ENCODE data around the gene CACNA1D.

DNA sequence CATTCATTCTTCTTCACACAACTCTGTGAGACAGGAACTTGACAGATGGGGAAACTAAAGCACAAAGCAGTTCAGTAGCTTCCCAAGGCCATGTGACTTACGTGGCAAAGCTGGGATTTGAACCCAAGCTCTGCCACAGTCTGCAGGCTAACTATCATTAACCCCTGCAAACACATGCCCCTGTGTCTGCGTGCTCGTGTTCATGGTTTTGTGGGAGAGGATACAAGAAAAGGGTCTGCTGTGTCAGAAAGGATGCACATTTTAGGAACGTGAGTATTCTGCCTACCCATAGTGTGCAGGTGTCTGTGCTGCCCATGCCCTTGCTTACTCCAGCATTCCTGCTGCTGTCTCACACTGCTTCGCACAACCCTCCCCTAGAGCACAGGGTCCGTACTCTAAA, 214.8 kb downstream of the CACNA1D start:
- TF ChIP-seq, protein P1, sequence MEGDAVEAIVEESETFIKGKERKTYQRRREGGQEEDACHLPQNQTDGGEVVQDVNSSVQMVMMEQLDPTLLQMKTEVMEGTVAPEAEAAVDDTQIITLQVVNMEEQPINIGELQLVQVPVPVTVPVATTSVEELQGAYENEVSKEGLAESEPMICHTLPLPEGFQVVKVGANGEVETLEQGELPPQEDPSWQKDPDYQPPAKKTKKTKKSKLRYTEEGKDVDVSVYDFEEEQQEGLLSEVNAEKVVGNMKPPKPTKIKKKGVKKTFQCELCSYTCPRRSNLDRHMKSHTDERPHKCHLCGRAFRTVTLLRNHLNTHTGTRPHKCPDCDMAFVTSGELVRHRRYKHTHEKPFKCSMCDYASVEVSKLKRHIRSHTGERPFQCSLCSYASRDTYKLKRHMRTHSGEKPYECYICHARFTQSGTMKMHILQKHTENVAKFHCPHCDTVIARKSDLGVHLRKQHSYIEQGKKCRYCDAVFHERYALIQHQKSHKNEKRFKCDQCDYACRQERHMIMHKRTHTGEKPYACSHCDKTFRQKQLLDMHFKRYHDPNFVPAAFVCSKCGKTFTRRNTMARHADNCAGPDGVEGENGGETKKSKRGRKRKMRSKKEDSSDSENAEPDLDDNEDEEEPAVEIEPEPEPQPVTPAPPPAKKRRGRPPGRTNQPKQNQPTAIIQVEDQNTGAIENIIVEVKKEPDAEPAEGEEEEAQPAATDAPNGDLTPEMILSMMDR (conservative IDR thresholded peaks at IDR 0.05; ENCODE audit: low read depth, low read length) = no peak
- no peak for TF ChIP-seq EZH2 (IDR thresholded peaks at IDR 0.05; ENCODE audit: borderline replicate concordance, low read depth, low read length, poor library complexity, severe bottlenecking)

Measured in A673 (cell line).